ENCODE results near the gene G6PD.
"Not testable (repeated sequence)": the region's sequence is repeated elsewhere in the genome, so short reads cannot be mapped to it uniquely, and the experiment has no call there.

G6PD gene

DNA sequence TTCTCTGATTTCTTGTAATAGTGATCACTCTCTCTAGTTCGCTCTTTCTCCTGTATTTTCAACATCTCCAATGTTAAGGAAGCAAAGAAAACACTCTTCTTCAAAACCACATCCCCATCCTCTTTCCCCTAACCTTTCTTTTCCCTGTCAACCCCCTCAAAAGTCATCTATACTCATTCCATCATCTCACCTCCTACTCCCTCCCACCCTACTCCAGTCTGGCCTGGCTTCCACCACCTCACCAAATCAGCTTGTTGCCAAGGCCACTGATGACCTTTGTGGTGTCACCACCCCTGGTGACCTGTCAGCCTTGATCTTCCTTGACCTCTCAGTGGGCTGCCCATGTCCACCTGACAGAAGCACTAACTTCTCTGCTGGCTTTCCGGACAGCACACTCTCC is 32.9 kb downstream of the G6PD start:
- DNase-seq = no peak

DNA sequence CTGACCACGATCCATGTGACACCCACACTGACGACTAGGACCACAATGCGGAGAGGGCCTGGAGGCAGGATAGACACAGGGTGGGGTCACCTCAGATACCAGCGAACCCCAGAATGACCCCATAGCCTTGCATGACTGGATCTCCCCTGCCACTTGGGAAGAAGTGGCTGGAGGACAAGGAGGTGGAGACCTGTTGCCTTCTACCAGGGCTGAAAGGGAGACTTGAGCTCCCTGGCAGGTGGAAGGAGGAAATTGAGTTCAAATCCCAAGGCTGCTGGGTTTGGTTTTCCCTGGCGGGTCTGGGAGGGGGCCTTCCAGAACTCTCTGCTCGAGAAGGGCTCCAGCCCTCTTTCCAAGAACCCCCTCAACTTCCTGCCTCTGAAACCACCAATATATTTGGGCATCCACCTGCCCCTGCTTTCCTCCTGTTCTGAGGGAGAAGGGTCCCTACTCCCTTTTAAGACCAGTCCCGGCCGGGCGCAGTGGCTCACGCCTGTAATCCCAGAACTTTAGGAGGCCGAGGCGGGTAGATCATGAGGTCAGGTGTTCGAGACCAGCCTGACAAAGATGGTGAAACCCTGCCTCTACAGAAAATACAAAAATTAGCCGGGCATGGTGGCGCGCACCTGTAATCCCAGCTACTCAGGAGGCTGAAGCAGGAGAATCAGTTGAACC is 33.6 kb downstream of the G6PD start:
- no peak for DNase-seq

DNA sequence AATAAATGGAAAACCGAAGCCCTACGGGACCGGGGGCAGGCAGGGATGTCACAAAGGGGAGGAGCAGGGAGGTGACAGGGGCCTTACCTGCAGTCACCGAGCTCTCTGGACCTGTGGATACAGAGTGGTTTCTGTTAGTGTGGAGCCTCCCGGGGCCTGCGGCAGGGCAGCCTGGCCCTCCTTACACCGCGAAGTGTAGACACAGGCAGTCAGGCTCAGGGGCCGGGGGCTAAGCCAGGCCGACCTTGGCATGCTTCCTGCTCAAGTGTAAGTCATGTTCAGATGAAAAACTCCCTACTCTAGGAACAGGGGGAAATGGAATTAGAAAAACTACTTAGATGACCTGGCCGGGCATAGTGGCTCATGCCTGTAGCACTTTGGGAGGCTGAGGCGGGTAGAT is 34.9 kb downstream of the G6PD start:
- DNase-seq = no peak

DNA sequence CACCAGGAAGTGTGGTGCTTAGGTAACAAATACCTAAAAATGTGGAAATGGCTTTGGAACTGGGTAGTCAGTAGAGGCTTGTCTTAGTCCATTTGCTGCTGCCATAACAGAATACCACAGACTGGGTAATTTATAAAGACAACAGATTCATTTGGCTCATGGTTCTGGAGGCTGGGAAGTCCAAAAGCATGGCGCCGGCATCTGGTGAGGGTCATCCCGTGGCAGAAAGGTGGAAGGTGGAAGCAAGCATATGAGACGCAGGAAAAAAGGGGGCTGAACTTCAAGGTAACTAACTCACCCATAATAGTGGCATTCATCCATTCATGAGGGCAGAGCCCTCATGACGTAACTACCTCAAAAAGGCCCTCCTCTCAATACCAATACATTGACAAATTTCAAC is 37.2 kb downstream of the G6PD start:
- no peak for DNase-seq

DNA sequence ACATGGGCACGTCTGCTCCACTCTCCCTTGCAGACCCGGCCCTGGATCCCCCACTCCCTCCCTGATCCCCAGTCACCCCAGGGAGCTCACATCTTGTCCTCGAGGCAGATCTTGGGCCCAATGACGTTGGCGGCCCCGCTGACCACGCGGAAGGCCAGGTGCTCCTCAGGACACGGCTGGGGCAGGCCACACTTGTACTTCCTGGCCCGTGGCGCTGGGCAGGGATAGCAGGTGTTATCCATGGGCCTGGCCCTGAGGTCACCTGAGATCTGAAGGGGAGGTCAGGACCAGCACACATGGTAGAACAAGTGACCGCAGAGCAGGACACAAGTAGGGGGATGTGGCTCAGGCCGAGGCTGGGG is 38.3 kb downstream of the G6PD start:
- DNase-seq = no peak

DNA sequence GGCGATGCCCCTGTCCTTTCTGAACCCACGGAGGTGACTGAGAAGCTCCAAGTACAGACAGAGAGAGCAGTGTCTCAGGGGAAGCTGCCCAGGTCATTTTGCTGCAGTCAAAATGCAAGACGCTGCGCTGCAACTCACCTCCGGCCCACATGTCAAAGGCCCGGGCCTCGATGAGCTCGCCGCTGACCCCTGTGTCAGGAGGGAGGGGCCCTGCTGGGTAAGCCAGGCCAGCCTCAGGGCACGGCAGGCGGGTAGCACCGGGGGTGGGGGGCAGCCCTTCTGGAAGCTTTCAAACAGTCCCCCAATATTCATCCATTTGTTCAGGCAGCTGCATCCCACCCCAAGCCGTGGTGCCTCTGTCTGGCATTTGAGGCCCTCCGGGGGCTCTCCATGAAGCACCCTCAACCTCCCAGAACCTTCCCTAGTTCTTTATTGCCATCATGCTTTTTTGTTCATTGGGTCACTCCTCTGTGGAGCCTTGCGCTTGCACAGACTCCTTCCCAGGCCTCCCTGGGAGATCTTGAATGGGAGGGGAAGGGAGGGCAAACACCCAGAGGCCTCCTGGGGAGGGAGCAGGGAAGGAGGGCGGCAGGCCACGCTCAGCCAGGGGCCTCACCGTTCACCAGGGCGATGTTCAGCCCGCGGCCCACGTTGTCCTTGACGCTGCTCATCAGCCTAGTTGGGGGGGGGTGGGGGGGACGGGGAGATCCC is 38.8 kb downstream of the G6PD start:
- DNase-seq = no peak

DNA sequence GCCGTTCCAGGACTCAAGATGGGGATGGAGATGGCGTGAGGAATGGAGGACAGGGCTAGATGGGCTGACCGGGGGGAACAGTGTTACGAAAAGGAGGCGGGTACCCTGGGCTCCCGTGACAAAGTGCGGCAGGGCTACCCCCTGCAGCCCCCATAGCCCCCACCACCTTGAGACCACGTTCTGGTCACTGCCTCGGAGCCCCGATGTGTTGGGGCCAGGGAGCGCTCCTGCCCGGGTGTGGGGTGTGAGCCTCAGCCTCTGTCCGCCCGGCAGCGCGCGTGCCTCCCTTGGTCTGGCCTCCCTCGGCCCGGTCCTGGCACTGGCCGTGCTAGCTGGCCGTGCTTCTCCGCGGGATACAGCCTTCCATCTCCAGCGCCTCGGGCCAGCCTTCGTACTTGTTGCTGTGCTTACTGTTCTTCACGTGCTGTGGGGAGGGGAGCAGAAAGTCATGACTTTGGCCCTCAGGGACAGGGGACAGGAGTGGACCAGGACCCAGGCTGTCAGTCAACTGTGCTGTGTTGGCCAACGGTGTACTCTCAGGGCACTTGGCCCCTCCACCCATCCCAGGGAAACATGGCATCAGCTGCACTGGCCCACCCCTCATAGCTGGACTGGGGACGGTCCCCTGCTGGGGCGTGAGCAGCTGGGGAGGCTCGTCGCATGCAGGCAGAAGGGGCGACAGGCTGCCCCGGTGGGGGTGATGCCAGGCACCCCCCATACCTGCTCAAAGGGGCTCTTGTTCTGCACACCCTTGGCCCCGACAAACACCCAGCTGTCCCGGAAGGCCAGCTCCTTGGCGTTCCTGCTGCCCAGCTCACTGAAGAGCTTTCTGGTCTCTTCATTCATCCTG is 39.9 kb downstream of the G6PD start:
- no peak for DNase-seq

DNA sequence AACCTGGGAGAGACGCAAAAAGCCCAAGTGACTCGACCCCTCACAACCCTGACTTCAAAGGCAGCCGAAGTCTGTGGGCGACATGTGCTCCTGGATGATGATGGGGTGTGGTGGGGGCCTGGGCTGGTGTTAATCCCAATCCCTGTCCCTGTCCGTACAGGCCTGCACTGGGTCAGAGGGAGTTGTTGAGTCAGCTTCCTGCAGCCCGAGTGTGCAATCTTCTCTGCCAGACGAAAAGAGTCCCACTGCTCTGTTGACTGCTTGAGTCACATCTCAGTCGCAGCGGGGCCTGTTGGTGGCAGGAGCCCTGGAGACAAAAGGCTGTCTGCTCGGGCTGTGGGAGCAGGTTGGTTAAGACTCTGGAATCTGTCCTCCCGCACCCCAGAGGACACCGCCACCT is 40.9 kb downstream of the G6PD start:
- no peak for DNase-seq

DNA sequence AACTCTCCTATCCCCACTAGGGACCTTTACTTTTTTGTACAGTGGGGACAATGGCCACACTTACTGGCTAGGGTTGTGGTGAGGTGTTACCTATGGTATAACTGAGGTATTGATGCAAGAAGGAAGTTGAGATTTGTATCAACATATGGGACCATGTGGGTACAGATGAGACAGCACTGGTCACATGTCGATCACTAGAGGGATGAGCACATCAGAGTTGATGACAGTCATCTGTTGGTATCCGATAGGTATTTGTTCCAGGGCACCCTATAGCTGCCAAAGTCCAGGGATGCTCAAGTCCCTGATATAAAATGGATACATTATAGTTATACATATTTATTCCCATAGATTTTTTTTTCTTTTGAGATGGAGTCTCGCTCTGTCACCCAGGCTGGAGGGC is 43.7 kb downstream of the G6PD start:
- DNase-seq = no peak

DNA sequence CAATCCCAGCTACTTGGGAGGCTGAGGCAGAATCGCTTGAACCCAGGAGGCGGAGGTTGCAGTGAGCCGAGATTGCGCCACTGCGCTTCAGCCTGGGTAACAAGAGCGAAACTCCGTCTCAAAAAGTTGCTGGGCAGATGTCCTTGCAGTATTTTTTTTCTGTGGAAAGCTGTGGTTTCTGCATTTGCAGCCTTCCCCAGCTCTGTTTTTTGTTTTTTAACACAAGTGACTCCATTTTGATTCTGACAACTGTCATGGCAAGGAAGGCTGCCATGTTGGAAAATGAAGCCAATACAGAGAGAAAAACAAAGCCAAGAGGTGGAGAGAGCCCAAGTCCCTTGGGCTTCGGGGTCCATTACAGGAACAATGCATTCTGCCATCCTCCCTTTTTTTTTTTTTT is 44.5 kb downstream of the G6PD start:
- DNase-seq = no peak

DNA sequence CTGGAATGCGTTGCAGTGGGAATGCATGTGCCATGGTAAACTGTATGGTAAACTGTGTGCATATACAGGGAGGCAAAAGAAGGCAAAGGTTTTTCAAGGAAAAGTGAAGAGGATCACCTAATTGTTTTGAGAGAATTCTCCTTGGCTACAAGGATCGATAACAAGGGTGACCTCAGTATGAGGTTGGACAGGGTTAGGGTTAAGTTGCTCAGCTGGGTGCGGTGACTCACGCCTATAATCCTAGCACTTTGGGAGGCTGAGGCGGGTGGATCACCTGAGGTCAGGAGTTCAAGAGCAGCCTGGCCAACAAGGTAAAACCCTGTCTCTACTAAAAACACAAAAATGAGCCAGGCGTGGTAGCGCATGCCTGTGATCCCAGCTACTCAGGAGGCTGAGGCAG is 45.2 kb downstream of the G6PD start:
- DNase-seq = not testable (repeated sequence)

DNA sequence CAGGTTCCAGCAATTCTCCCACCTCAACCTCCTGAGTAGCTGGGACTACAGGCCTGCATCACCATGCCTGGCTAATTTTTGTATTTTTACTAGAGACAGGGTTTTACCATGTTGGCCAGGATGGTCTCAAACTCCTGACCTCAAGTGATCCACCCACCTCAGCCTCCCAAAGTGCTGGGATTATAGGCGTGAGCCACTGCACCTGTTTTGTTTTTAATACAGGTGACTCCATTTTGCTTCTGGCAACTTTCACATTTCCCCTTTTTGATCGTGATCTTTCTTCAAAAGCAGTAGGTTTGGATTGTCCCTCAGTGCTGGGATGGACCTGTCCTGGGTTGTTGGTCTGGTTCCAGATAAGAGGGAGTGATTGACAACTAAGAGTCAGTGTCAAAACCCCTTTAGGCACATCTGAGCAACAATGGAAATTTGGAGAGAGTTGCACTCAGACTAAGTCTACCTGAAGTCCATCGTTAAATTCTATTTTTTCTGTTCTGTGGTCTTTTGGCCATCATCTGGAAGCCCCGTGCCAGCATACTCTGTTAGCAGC is 50.0 kb downstream of the G6PD start:
- not testable (repeated sequence) for DNase-seq

DNA sequence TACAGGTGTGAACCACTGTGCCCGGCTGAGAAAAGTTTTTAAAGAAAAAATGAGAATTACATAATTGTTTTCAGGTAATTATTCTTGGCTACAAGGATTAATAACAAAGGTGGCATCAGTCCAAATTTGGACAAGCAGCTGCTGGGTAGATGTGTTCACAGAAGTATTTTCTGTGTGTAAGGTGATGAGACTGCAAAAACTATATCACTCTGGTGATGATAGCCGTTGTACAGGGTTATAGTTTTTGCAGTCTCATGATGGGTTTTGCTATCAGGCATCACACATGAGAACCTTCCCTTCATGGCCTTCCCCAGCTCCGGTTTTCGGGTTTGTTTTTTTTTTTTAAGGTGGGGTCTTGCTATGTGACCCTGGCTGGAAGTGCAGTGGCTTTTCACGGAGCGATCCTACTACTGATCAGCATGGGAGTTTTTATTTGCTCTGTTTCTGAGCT is 51.1 kb downstream of the G6PD start:
- no peak for DNase-seq

DNA sequence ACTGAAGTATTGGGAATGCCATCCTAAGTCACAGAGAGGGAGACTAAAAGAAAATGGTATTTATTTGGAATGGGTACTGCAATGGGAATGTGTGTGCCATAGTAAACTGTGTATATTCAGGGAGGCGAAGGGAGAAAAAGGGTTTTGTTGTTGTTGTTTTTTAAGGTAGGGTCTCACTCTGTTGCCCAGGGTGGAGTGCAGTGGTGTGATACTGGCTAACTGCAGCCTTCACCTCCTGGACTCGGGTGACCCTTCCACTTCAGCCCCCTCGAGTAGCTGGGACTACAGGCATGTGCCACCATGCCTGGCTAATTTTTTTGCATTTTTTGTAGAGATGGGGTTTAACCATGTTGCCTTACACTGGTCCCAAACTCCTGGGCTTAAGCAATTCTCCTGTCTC is 51.9 kb downstream of the G6PD start:
- DNase-seq = no peak

DNA sequence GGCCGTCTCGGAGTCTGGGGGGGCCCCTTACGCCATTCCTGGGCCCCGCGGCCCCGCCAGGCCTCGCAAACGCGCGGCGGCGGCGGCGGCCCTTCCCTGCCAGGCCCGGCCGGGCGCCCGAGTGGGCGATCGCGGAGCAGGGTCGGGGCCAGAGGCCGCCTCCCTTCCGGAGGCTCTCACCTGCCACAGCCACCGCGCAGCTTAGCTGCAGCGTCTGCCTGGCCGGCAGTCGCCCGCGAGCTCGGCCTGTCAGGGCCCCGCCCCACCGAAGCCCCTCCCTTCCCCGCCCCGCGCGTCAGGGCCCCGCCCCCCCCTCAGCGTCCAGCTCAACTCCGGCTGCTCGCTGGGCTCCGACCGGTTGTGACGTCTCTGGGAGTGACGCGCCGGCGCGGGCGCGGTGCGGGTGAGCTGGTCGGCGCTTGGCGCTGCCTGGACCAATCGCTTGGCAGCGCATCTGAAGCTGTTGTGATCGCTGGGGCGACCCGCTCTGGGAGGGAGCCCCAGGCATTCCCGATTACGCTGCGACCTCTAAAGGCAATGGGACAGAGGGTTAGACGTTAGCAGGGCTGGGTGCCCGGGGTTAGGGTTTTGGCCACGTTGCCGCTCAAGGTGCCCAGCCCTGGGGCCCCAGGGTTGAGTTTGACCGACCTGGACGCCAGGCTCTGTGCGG is 56.1 kb downstream of the G6PD start, which contains the start of gene SLC10A3:
Gene SLC10A3, minus strand, starts transcription at position 216 of the 670 bp plus-strand sequence. CDS start 1,689 bp downstream, outside the sequence.
- peak; percentile 90 to 97 (median 94) for DNase-seq

DNA sequence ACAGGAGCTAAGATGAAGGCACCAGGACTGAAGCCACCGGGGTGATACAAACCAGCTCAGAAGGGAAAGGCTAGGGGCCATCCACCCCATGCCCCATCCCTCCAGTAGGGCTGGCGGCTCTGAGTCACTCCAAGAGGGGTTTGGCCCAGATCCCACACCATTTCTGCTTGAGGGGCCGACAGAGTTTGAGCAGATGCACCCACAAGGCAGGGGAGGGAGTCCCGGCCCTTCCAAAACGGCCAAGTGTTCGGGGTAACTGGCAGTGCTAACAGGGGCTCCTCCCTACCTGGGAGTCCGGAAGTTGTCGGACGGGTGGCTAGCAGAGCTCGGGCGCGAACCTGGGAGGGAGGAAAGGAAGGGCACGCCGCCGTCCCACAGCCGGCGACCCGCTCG is 56.6 kb downstream of the G6PD start:
- peak in 2 of 3 experiments; percentile 46 to 53 for DNase-seq

DNA sequence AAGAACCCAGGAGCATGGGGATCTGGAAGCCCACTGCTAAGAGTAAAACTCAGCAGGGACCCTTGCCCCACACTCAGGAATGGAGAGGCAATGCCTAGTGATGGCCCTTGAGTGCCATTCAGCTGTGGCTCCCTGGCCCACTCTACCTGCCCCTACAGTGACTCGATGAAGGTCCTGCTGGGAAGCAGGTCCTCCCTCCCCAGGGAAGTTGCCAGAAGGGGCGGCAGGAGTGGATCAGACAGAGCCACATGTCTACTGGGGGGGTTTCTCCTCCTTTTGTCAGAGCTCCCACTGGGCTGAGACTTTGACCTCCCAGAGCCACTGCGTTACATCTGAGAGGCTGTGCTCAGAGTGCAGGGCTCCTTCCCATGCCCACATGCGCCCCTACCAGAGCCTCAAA is 57.5 kb downstream of the G6PD start:
- DNase-seq = no peak

DNA sequence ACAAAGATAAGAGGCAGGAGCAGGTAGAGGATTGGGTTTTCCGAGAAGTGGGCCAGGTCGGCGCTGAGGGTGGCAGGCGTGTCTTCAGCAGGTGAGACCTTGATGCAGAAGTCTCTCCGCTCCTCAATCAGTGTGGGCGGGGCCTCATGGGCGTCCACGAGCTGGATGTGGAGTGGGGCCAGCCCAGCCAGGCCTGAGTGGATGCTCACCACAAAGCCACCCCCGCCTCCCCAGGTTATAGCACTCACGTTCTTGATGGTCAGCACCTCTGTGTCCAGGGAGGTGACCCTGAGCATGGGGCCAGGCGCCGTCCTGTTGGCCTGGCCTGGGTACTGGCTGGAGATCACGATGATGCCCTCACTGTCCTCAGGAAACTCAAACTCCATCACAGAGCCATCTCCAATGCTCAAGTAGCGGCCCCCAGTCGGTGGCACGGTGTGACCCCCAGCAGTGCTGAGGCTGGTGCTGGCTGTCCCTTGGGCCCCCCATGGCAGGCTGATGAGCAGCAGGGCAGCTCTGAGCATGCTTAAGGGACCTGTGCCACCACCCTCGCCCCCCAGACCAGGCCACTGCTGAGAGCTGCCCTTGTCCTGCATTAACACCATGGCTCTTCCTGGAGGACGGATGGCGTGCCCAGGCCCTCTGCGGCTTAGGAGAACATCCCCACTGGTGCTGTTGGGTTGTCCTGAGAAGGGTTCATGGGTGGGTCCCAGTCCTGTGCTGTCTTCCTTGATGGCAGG is 58.1 kb downstream of the G6PD start:
- no peak for DNase-seq

DNA sequence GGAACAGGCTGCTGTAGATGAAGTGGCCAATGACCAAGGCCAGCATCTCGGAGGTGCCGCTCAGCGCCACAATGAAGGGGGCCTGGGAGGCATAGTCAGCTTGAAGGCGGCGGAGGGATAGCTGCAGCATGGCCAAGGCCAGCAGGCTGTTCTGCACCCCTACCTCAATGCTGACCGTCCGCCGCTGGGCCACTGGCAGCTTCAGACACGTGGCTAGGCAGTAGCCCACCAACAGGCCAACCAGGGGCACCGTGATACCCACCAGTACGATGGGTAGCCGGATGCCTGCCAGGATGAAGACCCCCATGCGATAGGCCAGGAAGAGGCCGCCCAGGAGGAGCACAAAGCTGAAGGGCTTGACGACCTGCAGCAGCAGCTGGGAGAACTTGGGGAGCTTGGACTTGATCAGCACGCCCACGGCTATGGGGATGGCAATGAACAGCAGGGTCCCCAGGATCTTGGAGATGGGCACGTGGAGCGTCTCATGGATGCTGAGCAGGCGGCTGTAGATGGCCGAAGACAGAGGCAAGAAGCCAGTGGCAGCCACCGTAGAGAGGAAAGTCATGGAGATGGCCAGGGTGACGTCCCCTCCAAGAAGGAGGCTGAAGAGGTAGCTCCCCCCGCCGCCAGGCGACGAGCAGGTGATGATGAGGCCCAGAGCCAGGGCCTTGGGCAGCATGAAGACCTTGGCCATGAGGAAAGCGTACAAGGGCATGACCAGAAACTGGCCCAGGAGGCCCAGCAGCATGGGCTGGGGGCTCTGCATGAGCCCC is 58.9 kb downstream of the G6PD start:
- no peak for DNase-seq

DNA sequence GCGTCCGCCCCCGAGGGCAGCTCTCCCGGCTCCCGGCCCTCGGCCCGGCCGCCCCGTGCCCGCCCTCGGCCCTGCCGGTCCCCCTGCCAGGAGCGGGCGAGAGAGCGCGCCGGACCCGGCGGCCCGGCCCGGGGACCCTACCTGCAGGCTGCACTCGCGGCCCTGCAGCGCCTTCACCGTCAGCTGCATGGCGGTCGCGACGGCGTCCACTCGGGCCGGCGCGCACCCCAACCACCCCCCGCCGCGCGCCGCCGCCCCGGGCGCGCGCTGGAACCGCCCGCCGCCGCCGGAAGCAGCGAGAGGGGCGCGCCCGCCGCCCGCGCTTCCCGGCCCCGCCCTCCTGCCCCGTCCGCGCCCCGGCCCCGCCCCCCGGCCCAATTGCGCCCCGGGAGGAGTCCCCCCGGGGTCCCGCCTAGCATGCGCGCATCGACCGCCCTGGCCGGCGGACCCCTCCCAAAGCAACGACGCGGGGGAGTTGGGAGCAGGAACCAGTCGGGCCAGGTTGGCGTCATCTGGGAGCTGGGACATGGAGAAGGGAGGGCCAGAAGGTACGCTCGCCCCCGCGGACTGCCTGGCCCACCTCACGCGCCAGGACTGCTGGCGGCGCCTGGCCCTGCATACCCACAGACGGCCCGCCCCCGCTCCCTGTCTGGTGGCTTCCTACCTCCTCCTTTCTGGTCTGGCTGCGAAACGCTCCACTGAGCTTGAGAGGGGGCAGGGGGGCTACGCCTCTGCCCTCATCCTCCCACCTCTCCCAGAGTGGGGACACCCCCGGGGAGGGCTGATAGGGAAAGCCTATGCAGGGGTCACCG is 60.0 kb downstream of the G6PD start, which contains the start of gene UBL4A:
Gene UBL4A, minus strand, starts transcription at position 220 of the 812 bp plus-strand sequence. Its CDS starts 31 bp downstream, at position 189.
- peak; percentile 62 to 68 (median 67) for DNase-seq
